Activated CD8-positive, alpha-beta memory T cell treated with anti-CD3 and anti-CD28 coated beads, Interleukin-2, amount 10 ng/mL, durations not matched to agents 7 days and 5 days (primary cell): Measurements from ENCODE around the gene MYRF. TPM values are rescaled to one million over a fixed set of nuclear protein-coding genes. Genes with fewer than 3 reads are reported as not detected.

ENCODE experiments used
- ATAC-seq: fragments of 150-1000 bp; cut with Tn5 transposase; one replicate; pipeline ENCODE4 v1.10.0; 2021; ENCODE audit warnings: moderate library complexity
- CTCF ChIA-PET: fragments of 350-600 bp; sonication (Branson Sonifier 250); formaldehyde crosslinking; loops from one replicate; lab custom pipeline; 2021; ENCODE audit warnings: antibody characterized with exemption; lab: Charles Lee
- DNase-seq: peaks from one replicate; pipeline ENCODE4 v3.0.0-alpha.2; 2020
- H3K27ac Mint-ChIP-seq: one replicate; pipeline ENCODE4 v1.8.0; 2021; ENCODE audit warnings: mild to moderate bottlenecking, mixed read lengths
- H3K27me3 Mint-ChIP-seq: one replicate; pipeline ENCODE4 v1.8.0; 2021; ENCODE audit warnings: mixed read lengths
- H3K36me3 Mint-ChIP-seq: one replicate; pipeline ENCODE4 v1.8.0; 2021; ENCODE audit warnings: mild to moderate bottlenecking, mixed read lengths
- H3K4me1 Mint-ChIP-seq: one replicate; pipeline ENCODE4 v1.8.0; 2021; ENCODE audit warnings: mixed read lengths
- H3K4me3 Mint-ChIP-seq: one replicate; pipeline ENCODE4 v1.8.0; 2021; ENCODE audit warnings: mild to moderate bottlenecking, moderate library complexity, mixed read lengths
- H3K9me3 Mint-ChIP-seq: one replicate; pipeline ENCODE4 v1.8.0; 2022; ENCODE audit warnings: low read depth, mixed read lengths
- total RNA-seq, 2 experiments: library from RNA; stranded (reverse); gene quantifications; one replicate each; pipeline ENCODE4 v1.2.3, GENCODE V29; 2021

The MYRF gene
- total RNA-seq, 2 experiments from 2014 or later = 2.1 to 2.2 TPM

GRCh38 chr11:61757213-61757862, 4.9 kb downstream of the MYRF start:
- ATAC-seq = no peak
- no peak for DNase-seq
- H3K4me3 Mint-ChIP-seq = no peak overlapping the region
- H3K36me3 Mint-ChIP-seq = no peaks in the 10 kb centered on the region
- H3K27me3 Mint-ChIP-seq = peaks cover 12% of the 10 kb centered on the region
- no peak overlapping the region for H3K27ac Mint-ChIP-seq
- no peaks in the 10 kb centered on the region for H3K9me3 Mint-ChIP-seq
- CTCF ChIA-PET = interaction anchor here (0.7 to 2.0 kb wide), 4 partner anchors 8 to 114 kb away, joined by 3 to 8 read pairs (median 4); partner anchors contain the start of genes FEN1 and TMEM258
- peaks cover 22% of the 10 kb centered on the region for H3K4me1 Mint-ChIP-seq

GRCh38 chr11:61760946-61761345, 8.5 kb downstream of the MYRF start:
- CTCF ChIA-PET = no interaction called here
- ATAC-seq = no peak
- Mint-ChIP-seq H3K9me3 (no peaks in the 10 kb centered on the region), H3K27me3 (no peaks in the 10 kb centered on the region), H3K27ac (no peak overlapping the region), H3K4me1 (peaks cover 13% of the 10 kb centered on the region), H3K36me3 (no peaks in the 10 kb centered on the region), H3K4me3 (no peak overlapping the region)
- DNase-seq = no peak

GRCh38 chr11:61761440-61762222, 9.2 kb downstream of the MYRF start:
- DNase-seq (no peak), ATAC-seq (no peak)
- Mint-ChIP-seq H3K4me3 (no peak overlapping the region), H3K36me3 (no peaks in the 10 kb centered on the region), H3K4me1 (peaks cover 6% of the 10 kb centered on the region), H3K9me3 (no peaks in the 10 kb centered on the region), H3K27ac (no peak overlapping the region), H3K27me3 (no peaks in the 10 kb centered on the region)
- CTCF ChIA-PET = no interaction called here

GRCh38 chr11:61762223-61762615, 9.8 kb downstream of the MYRF start:
- CTCF ChIA-PET = no interaction called here

GRCh38 chr11:61762798-61763197, 10.4 kb downstream of the MYRF start:
- Mint-ChIP-seq H3K27me3 (no peaks in the 10 kb centered on the region), H3K36me3 (no peaks in the 10 kb centered on the region), H3K9me3 (no peaks in the 10 kb centered on the region), H3K4me1 (no peaks in the 10 kb centered on the region), H3K27ac (no peak overlapping the region), H3K4me3 (no peak overlapping the region)
- CTCF ChIA-PET = no interaction called here
- DNase-seq (no peak), ATAC-seq (no peak)

More at GRCh38 chr11:61762223-61762615, 9.8 kb downstream of the MYRF start:
- Mint-ChIP-seq H3K27ac (no peak overlapping the region), H3K4me1 (peaks cover 1% of the 10 kb centered on the region), H3K36me3 (no peaks in the 10 kb centered on the region), H3K27me3 (no peaks in the 10 kb centered on the region), H3K4me3 (no peak overlapping the region), H3K9me3 (no peaks in the 10 kb centered on the region)
- DNase-seq = no peak
- no peak for ATAC-seq

DNA sequence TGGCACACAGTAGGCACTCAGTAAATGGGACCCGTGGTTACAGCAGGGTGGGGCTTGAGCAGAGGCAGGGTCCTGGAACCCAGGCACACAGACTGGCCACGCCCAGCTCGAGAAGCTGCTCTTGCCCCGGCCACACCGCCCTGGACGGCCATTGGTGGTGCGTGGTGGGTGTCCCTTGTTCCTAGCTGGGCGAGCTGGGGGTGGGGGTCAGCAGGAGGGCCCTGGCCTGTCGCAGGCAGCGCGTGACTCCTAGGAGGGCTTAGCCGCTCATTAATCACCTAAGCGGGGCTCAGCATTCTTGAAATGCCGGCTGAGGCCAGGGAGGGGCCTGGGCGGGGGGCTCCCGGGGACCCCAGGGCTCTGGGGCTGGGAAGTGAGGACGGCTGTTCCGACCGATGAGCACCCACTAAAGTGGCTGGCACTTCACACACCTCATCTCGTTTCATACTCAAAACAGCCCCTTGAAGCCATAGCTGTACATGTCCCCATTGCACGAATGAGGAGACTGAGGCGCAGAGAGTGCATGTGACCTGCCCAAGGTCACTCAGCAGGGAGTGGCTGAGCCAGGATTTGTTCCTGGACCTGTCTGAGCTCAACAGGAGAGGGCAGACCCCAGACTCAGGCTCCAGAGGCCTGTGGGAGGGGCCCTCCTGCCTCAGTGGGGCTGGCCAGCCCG, 11.6 kb downstream of the MYRF start:
- DNase-seq = no peak
- CTCF ChIA-PET = interaction anchor here (1.7 to 1.8 kb wide), 3 partner anchors 8 to 17 kb away, joined by 4 to 5 read pairs (median 4); no protein-coding TSS in a partner anchor
- Mint-ChIP-seq H3K4me3 (no peak overlapping the region), H3K27ac (no peak overlapping the region), H3K9me3 (no peaks in the 10 kb centered on the region), H3K36me3 (no peaks in the 10 kb centered on the region), H3K27me3 (no peaks in the 10 kb centered on the region), H3K4me1 (no peaks in the 10 kb centered on the region)
- no peak for ATAC-seq

DNA sequence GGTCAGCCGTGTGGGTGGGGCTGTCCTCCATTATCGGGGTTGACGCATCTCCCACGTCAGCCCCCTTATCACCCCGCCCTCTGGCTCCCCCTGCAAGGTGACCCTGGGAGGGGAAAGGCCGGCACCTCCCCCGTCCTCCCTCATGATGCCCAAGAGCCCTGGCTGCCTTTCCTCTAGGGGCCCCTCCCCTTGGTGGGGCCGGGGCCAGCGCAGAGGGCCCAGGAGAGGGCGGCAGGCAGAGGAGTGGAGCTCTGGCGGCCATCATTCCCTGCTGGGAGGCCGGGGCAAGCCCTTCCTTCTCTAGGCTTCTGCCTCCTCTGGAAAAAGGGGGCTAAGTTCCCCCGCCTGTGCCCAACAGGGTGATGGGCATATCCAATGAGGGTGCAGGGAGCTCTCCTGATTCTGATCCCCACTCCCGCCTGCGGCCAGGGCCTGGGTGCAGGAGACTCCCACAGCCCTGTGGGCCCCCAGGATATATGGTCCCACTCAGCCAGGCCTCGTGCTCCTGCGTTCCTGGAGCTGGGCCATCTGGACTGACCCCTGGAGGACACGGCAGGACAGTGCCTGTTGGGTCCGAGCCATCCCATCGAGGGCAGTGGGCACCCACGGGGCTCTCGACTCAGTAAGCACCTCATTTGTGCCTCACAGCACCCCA, 12.3 kb downstream of the MYRF start:
- no peak for DNase-seq
- no peak for ATAC-seq
- CTCF ChIA-PET = interaction anchor here (1.7 to 1.8 kb wide), 3 partner anchors 9 to 18 kb away, joined by 4 to 5 read pairs (median 4); no protein-coding TSS in a partner anchor
- Mint-ChIP-seq H3K27ac (no peak overlapping the region), H3K9me3 (no peaks in the 10 kb centered on the region), H3K4me1 (no peaks in the 10 kb centered on the region), H3K36me3 (no peaks in the 10 kb centered on the region), H3K4me3 (no peak overlapping the region), H3K27me3 (no peaks in the 10 kb centered on the region)

DNA sequence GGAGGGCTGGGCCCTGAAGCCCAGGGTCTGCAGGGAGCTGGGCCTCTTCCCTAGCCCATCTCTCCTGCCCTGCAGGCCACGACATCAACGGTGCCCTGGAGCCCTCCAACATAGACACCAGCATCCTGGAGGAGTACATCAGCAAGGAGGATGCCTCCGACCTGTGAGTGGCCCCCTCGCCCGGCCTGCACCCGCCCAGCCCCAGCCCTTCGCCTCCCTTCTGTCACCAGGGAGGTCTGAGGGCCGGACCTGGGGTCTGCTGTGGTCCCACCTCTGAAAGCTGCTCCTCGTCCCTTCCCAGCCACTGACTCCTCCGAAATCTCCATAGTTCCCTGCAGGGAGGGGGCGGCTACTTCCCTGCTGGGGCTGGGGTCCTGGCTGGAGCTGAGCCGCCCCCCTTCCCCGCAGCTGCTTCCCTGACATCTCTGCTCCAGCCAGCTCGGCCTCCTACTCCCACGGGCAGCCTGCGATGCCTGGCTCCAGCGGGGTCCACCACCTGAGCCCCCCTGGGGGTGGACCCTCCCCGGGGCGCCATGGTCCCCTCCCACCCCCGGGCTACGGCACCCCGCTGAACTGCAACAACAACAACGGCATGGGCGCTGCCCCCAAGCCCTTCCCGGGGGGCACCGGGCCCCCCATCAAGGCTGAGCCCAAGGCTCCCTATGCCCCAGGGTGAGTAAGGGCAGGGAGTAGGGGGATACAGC, 13.3 kb downstream of the MYRF start:
- Mint-ChIP-seq H3K4me3 (no peak overlapping the region), H3K36me3 (no peaks in the 10 kb centered on the region), H3K9me3 (no peaks in the 10 kb centered on the region), H3K4me1 (no peaks in the 10 kb centered on the region), H3K27ac (no peak overlapping the region), H3K27me3 (no peaks in the 10 kb centered on the region)
- DNase-seq = no peak
- CTCF ChIA-PET = interaction anchor here (1.7 to 2.1 kb wide), 3 partner anchors 10 to 16 kb away, joined by 4 to 6 read pairs (median 4); no protein-coding TSS in a partner anchor
- no peak for ATAC-seq

- DNase-seq (no peak), ATAC-seq (no peak)
- no peak overlapping the region for H3K27ac Mint-ChIP-seq
- no peaks in the 10 kb centered on the region for H3K27me3 Mint-ChIP-seq
- no peaks in the 10 kb centered on the region for H3K36me3 Mint-ChIP-seq
- no peak overlapping the region for H3K4me3 Mint-ChIP-seq
- no peaks in the 10 kb centered on the region for H3K9me3 Mint-ChIP-seq
- peaks cover 4% of the 10 kb centered on the region for H3K4me1 Mint-ChIP-seq
- CTCF ChIA-PET = interaction anchor here (1.4 to 2.1 kb wide), 3 partner anchors 17 to 31 kb away, joined by 3 to 6 read pairs (median 4); no protein-coding TSS in a partner anchor
Observed at GRCh38 chr11:61766353-61766841, 14.0 kb downstream of the MYRF start.

DNA sequence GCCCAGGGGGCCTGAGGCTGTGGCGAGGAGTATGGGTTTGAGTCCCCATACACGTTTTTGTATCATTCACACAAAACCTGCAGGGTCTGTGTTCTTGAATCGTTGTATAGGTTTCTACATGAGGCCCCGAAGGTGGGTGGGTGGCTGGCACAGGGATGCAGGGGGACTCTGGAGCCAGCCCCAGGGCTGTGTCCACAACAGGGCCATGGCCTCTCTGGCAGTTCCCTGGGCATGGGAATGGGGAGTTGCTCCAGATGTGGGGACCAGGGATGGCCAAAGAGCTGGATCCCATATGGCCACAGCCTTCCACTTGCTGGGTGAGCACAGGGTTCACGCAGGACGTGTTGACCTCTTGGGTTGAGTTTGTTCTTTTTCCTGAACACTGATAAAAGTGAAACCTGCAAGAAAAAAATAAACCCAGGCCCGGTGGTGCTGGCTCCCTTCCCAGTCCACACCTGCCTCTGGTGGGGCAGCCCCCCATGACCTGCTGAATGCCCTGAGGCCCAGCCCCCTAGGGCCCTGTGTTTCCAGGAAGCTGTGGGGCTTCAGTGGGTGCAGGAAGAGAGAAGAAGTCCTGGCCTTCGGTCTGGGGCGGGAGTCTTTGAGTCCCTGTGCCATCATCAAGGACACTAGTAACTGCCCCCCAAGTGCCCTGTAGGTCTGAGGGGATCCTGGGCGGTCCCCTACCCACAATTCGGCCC, 16.1 kb downstream of the MYRF start:
- Mint-ChIP-seq H3K27ac (no peak overlapping the region), H3K4me3 (no peak overlapping the region), H3K4me1 (peaks cover 11% of the 10 kb centered on the region), H3K36me3 (no peaks in the 10 kb centered on the region), H3K27me3 (no peaks in the 10 kb centered on the region), H3K9me3 (no peaks in the 10 kb centered on the region)
- CTCF ChIA-PET = no interaction called here
- no peak for ATAC-seq
- no peak for DNase-seq

DNA sequence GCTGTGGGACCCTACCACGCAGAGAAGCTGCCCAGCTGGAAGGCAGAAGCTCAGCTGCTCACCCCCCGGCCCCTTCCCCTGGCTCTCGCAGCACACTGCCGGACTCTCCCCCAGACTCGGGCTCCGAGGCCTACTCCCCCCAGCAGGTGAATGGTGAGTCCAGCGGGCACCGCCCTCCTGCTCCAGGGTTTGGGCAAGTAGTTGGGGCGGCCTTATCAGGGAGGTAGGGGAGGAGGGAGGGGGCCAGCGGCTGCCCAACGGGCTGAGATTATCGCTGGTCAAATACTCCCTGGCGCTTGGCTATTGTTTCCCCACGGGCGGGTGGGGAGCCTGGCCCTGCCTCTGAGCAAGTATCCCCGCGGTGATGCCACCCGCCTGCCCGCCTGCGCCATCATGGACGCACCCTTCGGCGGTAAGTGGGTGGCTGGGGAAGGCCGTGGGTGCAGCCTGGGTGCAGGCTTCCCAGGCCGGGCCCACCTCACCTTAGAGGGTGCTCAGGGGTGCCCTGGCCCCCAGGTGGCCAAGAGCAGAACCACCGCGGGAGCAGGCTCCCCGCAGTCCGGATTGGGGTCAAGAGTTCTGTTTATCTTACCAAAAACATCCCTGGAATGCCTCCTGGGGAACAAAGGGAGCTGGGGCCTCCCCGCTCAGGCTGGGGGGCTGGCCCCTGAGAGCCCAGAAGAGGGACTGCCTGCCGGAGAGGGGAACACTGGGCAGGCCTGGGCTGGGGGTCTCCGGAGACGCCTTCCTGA, 16.9 kb downstream of the MYRF start:
- no peak overlapping the region for H3K4me3 Mint-ChIP-seq

More for the DNA sequence above, 16.9 kb downstream of the MYRF start:
- H3K27me3 Mint-ChIP-seq = no peaks in the 10 kb centered on the region
- no peaks in the 10 kb centered on the region for H3K9me3 Mint-ChIP-seq
- DNase-seq (no peak), ATAC-seq (no peak)
- CTCF ChIA-PET = no interaction called here
- peaks cover 11% of the 10 kb centered on the region for H3K4me1 Mint-ChIP-seq
- no peaks in the 10 kb centered on the region for H3K36me3 Mint-ChIP-seq
- H3K27ac Mint-ChIP-seq = no peak overlapping the region
